Measurements from ENCODE around the gene KSR1. TPM values are rescaled to one million over a fixed set of nuclear protein-coding genes. Genes with fewer than 3 reads are reported as not detected.

Gene KSR1
- polyA plus RNA-seq, 1 of the 3 experiments (the other 2 are of a cell fraction): 7.5 TPM

DNA sequence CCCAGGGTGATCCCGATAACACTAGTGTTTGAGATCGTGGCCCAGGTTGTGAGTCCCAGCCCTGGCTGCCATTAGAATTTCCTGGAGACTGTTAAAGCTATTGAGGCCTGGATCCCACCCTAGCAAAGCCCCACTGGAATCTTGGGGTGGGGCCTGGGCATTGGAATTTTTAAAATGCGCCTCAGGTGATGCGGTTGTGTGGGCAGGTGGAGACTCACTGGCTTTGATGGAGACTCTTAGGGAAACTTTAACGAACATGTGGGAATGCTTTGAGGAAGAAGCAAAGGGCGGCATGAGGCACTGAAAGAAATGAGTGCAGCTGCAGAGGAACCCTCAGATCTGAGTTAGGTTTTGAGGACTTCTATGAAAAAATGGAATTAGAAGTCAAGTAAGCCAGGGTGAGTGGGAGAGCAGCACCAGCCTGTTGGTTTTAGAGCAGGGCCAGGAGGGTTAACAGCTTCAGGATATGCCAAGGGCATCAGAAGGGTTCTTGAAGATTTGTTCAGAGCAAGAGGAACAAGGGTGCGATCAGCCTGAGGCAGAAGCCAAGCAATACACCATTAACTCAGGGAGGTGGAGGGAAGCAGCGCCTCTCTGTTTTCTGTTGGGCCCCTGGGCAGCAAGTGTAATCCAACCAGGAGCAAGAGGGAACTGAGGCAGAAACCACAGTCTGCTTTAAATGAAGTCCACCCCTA lies 42.5 kb downstream of the KSR1 start:
- WGBS (ENCODE audit: low lambda C conversion rate): 95% methylated on average over 7 of the region's 8 CpGs
- H3K4me3 ChIP-seq (ENCODE audit: low read depth in 2 of 2, low read length in 1 of 2): no peak overlapping the region
- no peak overlapping the region for H2AFZ ChIP-seq (ENCODE audit: low read depth)
- no peaks in the 10 kb centered on the region for H3K9me2 ChIP-seq
- ChIA-PET POLR2A (no interaction called here), CTCF (interaction anchor here (1.1 to 1.9 kb wide), 4 partner anchors 13 to 102 kb away, joined by 3 to 7 read pairs (median 3); partner anchors contain the start of gene KSR1)
- DNase-seq: no peak
- H3K4me2 ChIP-seq: no peak overlapping the region
- H3F3A ChIP-seq (replicated peaks; ENCODE audit: insufficient read depth): no peaks in the 10 kb centered on the region
- H4K20me1 ChIP-seq (ENCODE audit: insufficient read depth): no peaks in the 10 kb centered on the region
- no peaks in the 10 kb centered on the region for H3K9me3 ChIP-seq
- no peaks in the 10 kb centered on the region for H3K27me3 ChIP-seq (ENCODE audit: insufficient read depth)
- H3K9ac ChIP-seq: no peak overlapping the region
- TF ChIP-seq TCF12 (IDR thresholded peaks at IDR 0.05): no peak
- no peak for TF ChIP-seq TAF1 (IDR thresholded peaks at IDR 0.05; ENCODE audit: borderline replicate concordance, low read depth, low read length)
- TF ChIP-seq USF2 (IDR thresholded peaks at IDR 0.05; ENCODE audit: borderline replicate concordance, low read depth, low read length): no peak
- TF ChIP-seq FOXJ3 (CRISPR knock-in tag; IDR thresholded peaks at IDR 0.05): no peak
- no peak for TF ChIP-seq MEF2A (IDR thresholded peaks at IDR 0.05; ENCODE audit: borderline replicate concordance, low read depth)
- no peak for TF ChIP-seq RFX5 (IDR thresholded peaks at IDR 0.05; ENCODE audit: low read length)
- TF ChIP-seq EZH2phosphoT487 (IDR thresholded peaks at IDR 0.05; ENCODE audit: borderline replicate concordance, low read depth): no peak
- no peak for TF ChIP-seq RAD21 (IDR thresholded peaks at IDR 0.05; ENCODE audit: low read length)
- TF ChIP-seq YY1 (IDR thresholded peaks at IDR 0.05; ENCODE audit: low read depth): no peak
- peaks cover 0 to 6% of the 10 kb centered on the region in 2 experiments; a peak in 2 of 4 replicates for H3K4me1 ChIP-seq (ENCODE audit: control insufficient read depth in 1 of 2, insufficient read depth in 2 of 2, low read depth in 1 of 2, low read length in 1 of 2)
- no peaks in the 10 kb centered on the region for H3K36me3 ChIP-seq (replicated peaks in 1 of 2; ENCODE audit: control insufficient read depth in 1 of 2, insufficient read depth in 2 of 2, low read length in 1 of 2)
- H3K27ac ChIP-seq (ENCODE audit: low read depth in 2 of 2, low read length in 1 of 2): no peak overlapping the region
- no peaks in the 10 kb centered on the region for H3K79me2 ChIP-seq (ENCODE audit: insufficient read depth)

DNA sequence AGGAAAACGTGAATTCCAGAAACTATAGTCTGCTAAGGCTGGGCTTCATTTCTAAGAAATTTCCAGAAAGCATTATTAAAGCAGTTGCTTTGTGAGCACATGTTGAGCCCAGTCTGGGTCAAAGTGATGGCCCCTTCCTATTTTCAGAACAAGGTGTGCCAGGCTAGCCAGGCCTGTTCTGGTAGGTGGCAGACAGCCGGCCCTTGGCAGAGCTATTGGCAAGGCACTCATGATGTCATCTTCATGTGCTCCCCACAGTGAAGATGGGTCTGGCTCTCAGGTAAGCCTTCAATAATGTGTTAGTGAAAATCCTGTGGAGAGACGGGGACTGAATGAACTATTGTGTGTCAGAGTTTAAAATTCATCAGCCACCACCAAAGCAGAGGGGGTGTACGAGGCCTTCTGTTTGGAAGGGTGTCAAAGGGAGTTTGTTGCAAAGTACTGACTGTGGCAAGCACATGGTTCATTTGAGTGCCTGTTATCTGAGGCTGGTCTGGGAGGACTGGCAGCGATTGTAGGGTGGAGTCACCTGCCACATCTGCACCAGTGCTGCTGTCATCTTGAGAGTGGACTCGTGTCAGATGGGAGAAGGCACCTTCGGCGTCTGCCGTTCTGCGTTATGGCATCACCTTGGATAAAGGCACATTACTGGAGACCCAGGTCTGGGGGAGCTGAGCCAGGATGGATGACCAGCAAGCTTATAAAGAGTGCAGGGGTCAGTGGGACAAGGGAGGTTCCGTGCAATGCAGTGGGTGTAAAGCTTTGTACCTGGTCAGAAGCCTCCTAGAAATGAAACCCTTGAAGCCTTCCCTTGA lies 43.4 kb downstream of the KSR1 start:
- no peak overlapping the region for H3K4me3 ChIP-seq (ENCODE audit: low read depth in 2 of 2, low read length in 1 of 2)
- no peaks in the 10 kb centered on the region for H3K36me3 ChIP-seq (replicated peaks in 1 of 2; ENCODE audit: control insufficient read depth in 1 of 2, insufficient read depth in 2 of 2, low read length in 1 of 2)
- H3K9me3 ChIP-seq: no peaks in the 10 kb centered on the region
- H3K27ac ChIP-seq (ENCODE audit: low read depth in 2 of 2, low read length in 1 of 2): no peak overlapping the region
- no peak overlapping the region for H3K4me2 ChIP-seq
- ChIA-PET CTCF (interaction anchor here (1.0 to 1.9 kb wide), 7 partner anchors 9 to 101 kb away, joined by 3 to 7 read pairs (median 3); partner anchors contain the start of gene KSR1), POLR2A (no interaction called here)
- peaks cover 0 to 6% of the 10 kb centered on the region in 2 experiments; a peak in 2 of 4 replicates for H3K4me1 ChIP-seq (ENCODE audit: control insufficient read depth in 1 of 2, insufficient read depth in 2 of 2, low read depth in 1 of 2, low read length in 1 of 2)
- no peaks in the 10 kb centered on the region for H3K27me3 ChIP-seq (ENCODE audit: insufficient read depth)
- no peak for DNase-seq
- no peaks in the 10 kb centered on the region for H3F3A ChIP-seq (replicated peaks; ENCODE audit: insufficient read depth)
- H3K9me2 ChIP-seq: no peaks in the 10 kb centered on the region
- no peak overlapping the region for H3K9ac ChIP-seq
- 84% methylated on average over 11 of the region's 11 CpGs for WGBS (ENCODE audit: low lambda C conversion rate)
- no peaks in the 10 kb centered on the region for H4K20me1 ChIP-seq (ENCODE audit: insufficient read depth)
- no peak overlapping the region for H2AFZ ChIP-seq (ENCODE audit: low read depth)
- no peaks in the 10 kb centered on the region for H3K79me2 ChIP-seq (ENCODE audit: insufficient read depth)
- no peak for TF ChIP-seq TCF12 (IDR thresholded peaks at IDR 0.05)
- no peak for TF ChIP-seq TEAD4 (IDR thresholded peaks at IDR 0.05; ENCODE audit: borderline replicate concordance, insufficient read depth)
- TF ChIP-seq CTCF (IDR thresholded peaks at IDR 0.05): no peak
- TF ChIP-seq, protein P1, sequence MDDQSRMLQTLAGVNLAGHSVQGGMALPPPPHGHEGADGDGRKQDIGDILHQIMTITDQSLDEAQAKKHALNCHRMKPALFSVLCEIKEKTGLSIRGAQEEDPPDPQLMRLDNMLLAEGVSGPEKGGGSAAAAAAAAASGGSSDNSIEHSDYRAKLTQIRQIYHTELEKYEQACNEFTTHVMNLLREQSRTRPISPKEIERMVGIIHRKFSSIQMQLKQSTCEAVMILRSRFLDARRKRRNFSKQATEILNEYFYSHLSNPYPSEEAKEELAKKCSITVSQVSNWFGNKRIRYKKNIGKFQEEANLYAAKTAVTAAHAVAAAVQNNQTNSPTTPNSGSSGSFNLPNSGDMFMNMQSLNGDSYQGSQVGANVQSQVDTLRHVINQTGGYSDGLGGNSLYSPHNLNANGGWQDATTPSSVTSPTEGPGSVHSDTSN (IDR thresholded peaks at IDR 0.05): no peak
- no peak for TF ChIP-seq RFX5 (IDR thresholded peaks at IDR 0.05; ENCODE audit: low read length)
- no peak for TF ChIP-seq CHD2 (IDR thresholded peaks at IDR 0.05; ENCODE audit: low read length, partially characterized antibody)
- TF ChIP-seq EZH2phosphoT487 (IDR thresholded peaks at IDR 0.05; ENCODE audit: borderline replicate concordance, low read depth): no peak
- no peak for TF ChIP-seq REST (IDR thresholded peaks at IDR 0.05; ENCODE audit: low read depth, low read length)
- no peak for TF ChIP-seq JUND (IDR thresholded peaks at IDR 0.05)
- no peak for TF ChIP-seq MAX (IDR thresholded peaks at IDR 0.05; ENCODE audit: low read depth)
